ENCODE data around the gene METTL24.

The METTL24 gene

GRCh38 chr6:110250838-110251237 lies 107.3 kb downstream of the METTL24 start:
- Histone ChIP-seq H3K27ac (replicated peaks) (no peak overlapping the region), H3K27me3 (ENCODE audit: insufficient read depth, poor library complexity, severe bottlenecking) (no peaks in the 10 kb centered on the region), H3K4me3 (replicated peaks; ENCODE audit: insufficient read depth, low read length) (no peak overlapping the region)
- DNase-seq (ENCODE audit: low read depth in 1 of 2, low spot score in 1 of 2), result no peak
- no peak for TF ChIP-seq POLR2AphosphoS5 (IDR thresholded peaks at IDR 0.05; ENCODE audit: low read depth)
- TF ChIP-seq REST (IDR thresholded peaks at IDR 0.05; ENCODE audit: insufficient replicate concordance, low read depth), result no peak
- no peak for TF ChIP-seq GABPA (IDR thresholded peaks at IDR 0.05; ENCODE audit: low read depth)
- no peak for TF ChIP-seq CTCF (IDR thresholded peaks at IDR 0.05; ENCODE audit: insufficient read depth, low read length)
- no peak for TF ChIP-seq SPI1 (IDR thresholded peaks at IDR 0.05; ENCODE audit: borderline replicate concordance, low read depth)

GRCh38 chr6:110250058-110250457 lies 108.1 kb downstream of the METTL24 start:
- Histone ChIP-seq H3K27ac (replicated peaks) (no peak overlapping the region), H3K27me3 (ENCODE audit: insufficient read depth, poor library complexity, severe bottlenecking) (no peaks in the 10 kb centered on the region), H3K4me3 (replicated peaks; ENCODE audit: insufficient read depth, low read length) (no peak overlapping the region)
- no peak for DNase-seq (ENCODE audit: low read depth in 1 of 2, low spot score in 1 of 2)
- TF ChIP-seq SPI1 (IDR thresholded peaks at IDR 0.05; ENCODE audit: borderline replicate concordance, low read depth), result no peak
- no peak for TF ChIP-seq REST (IDR thresholded peaks at IDR 0.05; ENCODE audit: insufficient replicate concordance, low read depth)

GRCh38 chr6:110246900-110247546 lies 111.1 kb downstream of the METTL24 start:
- Histone ChIP-seq H3K27ac (replicated peaks) (no peak overlapping the region), H3K4me3 (replicated peaks; ENCODE audit: insufficient read depth, low read length) (no peak overlapping the region), H3K27me3 (ENCODE audit: insufficient read depth, poor library complexity, severe bottlenecking) (no peaks in the 10 kb centered on the region)
- no peak for TF ChIP-seq CTCF (IDR thresholded peaks at IDR 0.05; ENCODE audit: insufficient read depth, low read length)
- no peak for TF ChIP-seq SPI1 (IDR thresholded peaks at IDR 0.05; ENCODE audit: borderline replicate concordance, low read depth)
- TF ChIP-seq REST (IDR thresholded peaks at IDR 0.05; ENCODE audit: insufficient replicate concordance, low read depth), result no peak
- DNase-seq (ENCODE audit: low read depth in 1 of 2, low spot score in 1 of 2), result no peak
